Calu3 (cell line): ENCODE data around the gene WDR38. TPM values are rescaled to one million over a fixed set of nuclear protein-coding genes. Genes with fewer than 3 reads are reported as not detected.
A peak's percentile ranks its signal among the peaks of the same experiment; 100 is the strongest.

Source experiments
- Bru-seq: library from RNA; stranded (reverse); fragments of 400-500 nt; gene quantifications from one replicate; lab custom pipeline; 2021; lab: Mats Ljungman, UMichigan
- BruChase-seq, 2 experiments: library from RNA; stranded (reverse); fragments of 400-500 nt; gene quantifications; one replicate each; lab custom pipeline; 2021; lab: Mats Ljungman, UMichigan
- BruUV-seq: library from RNA; stranded (reverse); fragments of 400-500 nt; replicated peaks from 2 replicates; lab custom pipeline; 2021; lab: Mats Ljungman, UMichigan
- CTCF ChIA-PET: fragments of 300-600 bp; sonication (Branson Sonifier 250); formaldehyde crosslinking; loops from one replicate; lab custom pipeline; 2022; ENCODE audit warnings: antibody characterized with exemption; lab: Charles Lee
- DNase-seq: peaks from one replicate; pipeline ENCODE4 v3.0.0; 2022
- H3K27ac Mint-ChIP-seq: one replicate; pipeline ENCODE4 v1.8.0; 2022; ENCODE audit warnings: mixed read lengths; ENCODE audit not compliant: unreplicated experiment
- H3K27me3 Mint-ChIP-seq: one replicate; pipeline ENCODE4 v1.8.0; 2022; ENCODE audit warnings: mixed read lengths; ENCODE audit not compliant: unreplicated experiment
- H3K36me3 Mint-ChIP-seq: one replicate; pipeline ENCODE4 v1.8.0; 2022; ENCODE audit warnings: mild to moderate bottlenecking, moderate library complexity, mixed read lengths; ENCODE audit not compliant: insufficient read depth, unreplicated experiment
- H3K4me1 Mint-ChIP-seq: one replicate; pipeline ENCODE4 v1.8.0; 2022; ENCODE audit warnings: mild to moderate bottlenecking, low read depth, mixed read lengths; ENCODE audit not compliant: unreplicated experiment
- H3K4me3 Mint-ChIP-seq: one replicate; pipeline ENCODE4 v1.8.0; 2022; ENCODE audit warnings: mild to moderate bottlenecking, low read depth, moderate library complexity, mixed read lengths; ENCODE audit not compliant: unreplicated experiment
- H3K9me3 Mint-ChIP-seq: one replicate; pipeline ENCODE4 v1.8.0; 2022; ENCODE audit warnings: low read depth, mixed read lengths; ENCODE audit not compliant: unreplicated experiment
- intact Hi-C: fragments of 100-400 bp; cut with micrococcal nuclease; formaldehyde crosslinking; loops from one replicate; pipeline ENCODE4 v1.10.0; 2022; ENCODE audit not compliant: unreplicated experiment
- long read RNA-seq: library from polyadenylated mRNA; stranded (forward); transcript quantifications from one replicate; pipeline ENCODE4 v2.0.0, GENCODE V29; 2022
- total RNA-seq: library from RNA; stranded (reverse); gene quantifications from 2 replicates; pipeline ENCODE4 v1.2.3, GENCODE V29; 2022
- TF ChIP-seq, protein P1 (sequence below): fragments of 200-600 bp; IDR thresholded peaks from one replicate; pipeline ENCODE4 v1.8.0; 2022; ENCODE audit warnings: antibody characterized with exemption; ENCODE audit not compliant: unreplicated experiment

The WDR38 gene, protein sequence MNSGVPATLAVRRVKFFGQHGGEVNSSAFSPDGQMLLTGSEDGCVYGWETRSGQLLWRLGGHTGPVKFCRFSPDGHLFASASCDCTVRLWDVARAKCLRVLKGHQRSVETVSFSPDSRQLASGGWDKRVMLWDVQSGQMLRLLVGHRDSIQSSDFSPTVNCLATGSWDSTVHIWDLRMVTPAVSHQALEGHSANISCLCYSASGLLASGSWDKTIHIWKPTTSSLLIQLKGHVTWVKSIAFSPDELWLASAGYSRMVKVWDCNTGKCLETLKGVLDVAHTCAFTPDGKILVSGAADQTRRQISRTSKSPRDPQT
- total RNA-seq, result not detected in 2 replicates
- Bru-seq, nascent RNA, result not detected
- BruChase-seq, experiment 1, labeled RNA remaining after a 6-hour chase, result percentile 11 among the genes with signal in this experiment
- not detected for BruChase-seq, experiment 2, labeled RNA remaining after a 2-hour chase
- long read RNA-seq, result 0 reads

DNA sequence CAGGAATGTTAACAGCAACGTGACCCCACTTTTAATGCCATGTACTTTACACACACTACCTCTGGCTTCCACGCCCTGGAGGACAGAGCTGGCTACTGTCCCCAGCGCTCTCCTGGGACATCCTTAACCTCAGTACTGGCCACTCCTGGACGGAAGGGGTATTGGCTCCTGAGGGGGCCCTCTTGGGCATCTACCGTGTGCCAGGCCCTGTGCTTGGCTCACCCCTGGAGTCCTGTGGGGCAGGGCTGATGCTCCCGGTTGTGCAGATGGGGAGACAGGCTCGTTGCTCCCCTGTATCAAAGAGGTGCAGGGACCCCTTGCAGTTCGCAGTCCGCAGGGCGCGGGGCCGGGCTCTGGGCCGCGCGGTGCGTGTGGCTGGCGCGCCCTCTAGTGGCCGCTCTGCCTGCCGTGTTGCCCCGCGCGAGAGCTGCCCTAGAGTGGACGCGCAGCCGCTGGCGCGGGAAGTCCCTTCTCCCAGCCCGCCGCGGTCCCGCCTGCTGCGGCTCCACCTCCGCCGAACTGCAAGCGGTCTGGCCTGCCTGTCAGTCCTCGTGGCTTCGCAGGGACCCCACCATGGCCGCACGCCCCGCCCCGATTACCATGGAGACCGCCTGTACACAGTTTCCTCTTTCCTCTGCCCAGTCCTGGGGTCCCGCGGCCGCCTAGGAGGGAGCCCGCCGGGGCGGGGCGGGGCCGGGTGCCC, at the start of gene WDR38:
Gene WDR38, plus strand, starts transcription at position 632 of the 703 bp plus-strand sequence. CDS start 72 bp downstream, outside the sequence.
- intact Hi-C loops, result loop anchor here (1.0 to 5.0 kb wide), 3 partner anchors 41 to 79 kb away; no protein-coding TSS in a partner anchor
- H3K36me3 Mint-ChIP-seq, result peaks cover 36% of the 10 kb centered on the region
- peak; percentile 70 for DNase-seq
- H3K27me3 Mint-ChIP-seq, result no peaks in the 10 kb centered on the region
- peak within 1 kb of the TSS; percentile 66 for H3K4me3 Mint-ChIP-seq
- TF ChIP-seq, protein P1, sequence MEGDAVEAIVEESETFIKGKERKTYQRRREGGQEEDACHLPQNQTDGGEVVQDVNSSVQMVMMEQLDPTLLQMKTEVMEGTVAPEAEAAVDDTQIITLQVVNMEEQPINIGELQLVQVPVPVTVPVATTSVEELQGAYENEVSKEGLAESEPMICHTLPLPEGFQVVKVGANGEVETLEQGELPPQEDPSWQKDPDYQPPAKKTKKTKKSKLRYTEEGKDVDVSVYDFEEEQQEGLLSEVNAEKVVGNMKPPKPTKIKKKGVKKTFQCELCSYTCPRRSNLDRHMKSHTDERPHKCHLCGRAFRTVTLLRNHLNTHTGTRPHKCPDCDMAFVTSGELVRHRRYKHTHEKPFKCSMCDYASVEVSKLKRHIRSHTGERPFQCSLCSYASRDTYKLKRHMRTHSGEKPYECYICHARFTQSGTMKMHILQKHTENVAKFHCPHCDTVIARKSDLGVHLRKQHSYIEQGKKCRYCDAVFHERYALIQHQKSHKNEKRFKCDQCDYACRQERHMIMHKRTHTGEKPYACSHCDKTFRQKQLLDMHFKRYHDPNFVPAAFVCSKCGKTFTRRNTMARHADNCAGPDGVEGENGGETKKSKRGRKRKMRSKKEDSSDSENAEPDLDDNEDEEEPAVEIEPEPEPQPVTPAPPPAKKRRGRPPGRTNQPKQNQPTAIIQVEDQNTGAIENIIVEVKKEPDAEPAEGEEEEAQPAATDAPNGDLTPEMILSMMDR, result peak; percentile 92
- H3K9me3 Mint-ChIP-seq, result no peaks in the 10 kb centered on the region
- peak within 1 kb of the TSS; percentile 27 for H3K27ac Mint-ChIP-seq
- CTCF ChIA-PET, result interaction anchor here (0.6 to 4.0 kb wide), 15 partner anchors 8 to 432 kb away, joined by 3 to 80 read pairs (median 4); partner anchors contain the start of genes ARPC5L, NR6A1, OLFML2A and RPL35
- BruUV-seq, result no TSS peak
- no peaks in the 10 kb centered on the region for H3K4me1 Mint-ChIP-seq

DNA sequence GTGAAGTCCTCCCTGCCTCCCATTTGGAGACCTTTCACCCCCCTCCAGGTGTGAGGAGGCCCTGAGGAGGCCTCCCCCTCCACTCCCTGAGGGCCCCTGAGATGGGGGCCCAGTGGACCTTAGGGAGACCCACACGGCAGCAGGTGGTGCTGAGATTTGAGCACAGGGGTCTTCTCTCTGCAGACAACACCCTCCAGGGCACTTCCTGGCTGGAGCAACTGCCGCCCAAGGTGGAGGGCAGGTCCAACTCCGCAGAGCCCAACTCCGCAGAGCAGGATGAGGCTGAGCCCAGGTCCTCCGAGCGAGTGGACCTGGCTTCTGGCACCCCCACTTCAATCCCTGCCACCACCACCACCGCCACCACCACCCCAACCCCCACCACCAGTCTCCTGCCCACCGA, 49.3 kb upstream of the WDR38 start:
- intact Hi-C loops, result no loop called here
- CTCF ChIA-PET, result interaction anchor here (0.6 kb wide), 1 partner anchor 14 kb away, joined by 3 read pairs; no protein-coding TSS in a partner anchor
- no peak for DNase-seq
- Mint-ChIP-seq H3K4me1 (no peaks in the 10 kb centered on the region), H3K36me3 (no peaks in the 10 kb centered on the region), H3K4me3 (no peak overlapping the region), H3K9me3 (no peaks in the 10 kb centered on the region), H3K27ac (no peak overlapping the region), H3K27me3 (no peaks in the 10 kb centered on the region)
- no TSS peak for BruUV-seq
- TF ChIP-seq, protein P1, result no peak

DNA sequence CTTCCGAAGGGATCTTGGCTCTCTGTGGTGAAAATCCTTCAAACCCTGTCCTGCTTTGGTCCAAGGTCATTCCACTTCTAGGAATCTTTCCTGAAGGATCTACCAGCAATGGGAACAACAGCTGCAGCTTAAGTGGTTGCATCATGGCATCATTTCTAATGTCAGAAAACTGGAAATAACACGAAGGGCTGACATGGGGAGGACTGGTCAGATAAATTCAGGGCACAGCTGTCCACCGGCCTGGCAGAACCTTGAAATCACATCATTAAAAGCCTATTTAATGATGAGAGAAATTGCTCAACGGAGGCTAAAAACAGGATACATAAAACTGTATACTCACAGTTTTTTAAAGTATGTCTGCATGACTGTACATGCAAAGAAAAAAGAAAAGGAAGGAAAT, 48.1 kb upstream of the WDR38 start:
- TF ChIP-seq, protein P1, result no peak
- CTCF ChIA-PET, result no interaction called here
- no peaks in the 10 kb centered on the region for H3K4me1 Mint-ChIP-seq
- no peak overlapping the region for H3K27ac Mint-ChIP-seq
- BruUV-seq, result no TSS peak
- no peaks in the 10 kb centered on the region for H3K36me3 Mint-ChIP-seq
- no peak for DNase-seq
- H3K27me3 Mint-ChIP-seq, result no peaks in the 10 kb centered on the region
- no peak overlapping the region for H3K4me3 Mint-ChIP-seq
- H3K9me3 Mint-ChIP-seq, result no peaks in the 10 kb centered on the region
- intact Hi-C loops, result no loop called here

DNA sequence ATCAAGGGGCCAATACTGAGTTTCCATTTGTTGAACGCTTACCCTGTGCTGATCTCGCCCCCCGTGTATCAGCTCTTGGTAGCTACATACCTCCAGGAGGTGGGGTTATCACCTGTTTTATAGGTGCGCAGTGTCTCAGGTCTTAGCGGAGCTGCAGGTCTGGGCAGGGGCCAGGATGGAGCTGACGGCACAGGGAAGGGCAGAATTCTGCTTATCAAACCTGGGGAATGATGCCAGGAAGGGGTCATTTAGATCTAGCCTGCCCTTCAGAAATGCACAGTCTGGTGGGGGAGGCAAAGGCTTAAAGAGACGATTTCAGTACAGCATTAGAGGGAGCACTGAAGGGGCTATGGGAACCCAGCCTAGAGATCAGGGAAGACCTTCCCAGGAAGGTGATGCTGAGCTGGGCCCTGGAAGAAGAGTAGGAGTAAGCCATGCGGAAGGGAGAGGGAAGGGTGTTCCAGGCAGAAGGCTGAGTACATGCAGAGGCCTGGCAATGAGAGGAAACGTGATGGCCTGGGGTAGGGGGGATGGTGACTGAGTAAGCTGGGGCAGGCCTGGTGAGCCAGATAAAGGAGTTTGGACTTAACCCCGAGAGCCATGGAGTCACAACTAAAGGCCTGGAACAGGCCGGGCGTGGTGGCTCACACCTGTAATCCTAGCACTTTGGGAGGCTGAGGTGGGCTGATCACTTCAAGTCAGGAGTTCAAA, 44.9 kb upstream of the WDR38 start:
- no peak for DNase-seq
- intact Hi-C loops, result no loop called here
- peaks cover 25% of the 10 kb centered on the region for H3K4me1 Mint-ChIP-seq
- no peaks in the 10 kb centered on the region for H3K27me3 Mint-ChIP-seq
- no peaks in the 10 kb centered on the region for H3K9me3 Mint-ChIP-seq
- H3K36me3 Mint-ChIP-seq, result no peaks in the 10 kb centered on the region
- H3K27ac Mint-ChIP-seq, result no peak overlapping the region
- H3K4me3 Mint-ChIP-seq, result no peak overlapping the region
- TF ChIP-seq, protein P1, result no peak
- BruUV-seq, result no TSS peak
- CTCF ChIA-PET, result interaction anchor here (0.7 kb wide), 1 partner anchor 22 kb away, joined by 3 read pairs; no protein-coding TSS in a partner anchor
